ENCODE results near the gene CDH2. TPM values are rescaled to one million over a fixed set of nuclear protein-coding genes. Genes with fewer than 3 reads are reported as not detected.

Gene CDH2
- total RNA-seq, 1 experiment from 2014 or later = 36.2 TPM

- Histone ChIP-seq H3K23me2 (ENCODE audit: insufficient read length, low read depth, low read length, poor library complexity, severe bottlenecking) (no peaks in the 10 kb centered on the region), H4K20me1 (ENCODE audit: control insufficient read depth, insufficient read depth, insufficient read length) (no peaks in the 10 kb centered on the region), H2BK5ac (ENCODE audit: insufficient read length, low read length) (no peak overlapping the region), H4K8ac (replicated peaks; ENCODE audit: insufficient read length, low read depth, low read length) (no peak overlapping the region), H3K27me3 (ENCODE audit: insufficient read depth, low read length) (no peaks in the 10 kb centered on the region), H3K79me2 (ENCODE audit: insufficient read depth, low read length) (no peaks in the 10 kb centered on the region; the same call in 1 of the 2 replicates), H3K27ac (ENCODE audit: insufficient read length, low read depth, low read length) (no peak overlapping the region), H4K5ac (ENCODE audit: insufficient read length, low read depth, low read length) (no peak overlapping the region), H3K23ac (ENCODE audit: insufficient read length, low read depth, low read length) (no peak overlapping the region), H4K91ac (ENCODE audit: insufficient read length, low read depth, low read length) (no peak overlapping the region), H2AFZ (ENCODE audit: low read length) (no peak overlapping the region), H2BK120ac (ENCODE audit: low read depth, low read length, poor library complexity, severe bottlenecking) (no peak overlapping the region), H3K79me1 (ENCODE audit: insufficient read depth, low read depth, low read length, poor library complexity, severe bottlenecking) (no peaks in the 10 kb centered on the region), H3K18ac (ENCODE audit: insufficient read length, low read depth, low read length) (no peak overlapping the region), H3K4me1 (ENCODE audit: insufficient read depth, low read length) (peaks cover 4% of the 10 kb centered on the region; the same call in 1 of the 2 replicates), H2BK12ac (ENCODE audit: insufficient read length, low read depth, low read length) (no peak overlapping the region), H2BK15ac (ENCODE audit: low read depth, low read length) (no peak overlapping the region), H3K4ac (ENCODE audit: low read depth, low read length) (no peak overlapping the region), H2BK20ac (ENCODE audit: low read depth, low read length, poor library complexity, severe bottlenecking) (no peak overlapping the region), H3K4me2 (ENCODE audit: insufficient read depth, insufficient read length, low read length) (no peak overlapping the region), H3T11ph (ENCODE audit: low read length) (no peak overlapping the region), H3K14ac (ENCODE audit: insufficient read depth, low read length) (no peak overlapping the region), H3K9ac (ENCODE audit: extremely low read depth, insufficient read length, low read length) (no peak overlapping the region), H2AK5ac (ENCODE audit: insufficient read length, low read length) (no peak overlapping the region), H3K56ac (ENCODE audit: insufficient read length, low read depth, low read length) (no peak overlapping the region), H3K9me3 (ENCODE audit: control insufficient read depth, low read depth, low read length) (no peaks in the 10 kb centered on the region)
- Mint-ChIP-seq H3K9me3 (no peaks in the 10 kb centered on the region), H3K4me3 (no peak overlapping the region), H3K36me3 (ENCODE audit: insufficient read depth in 1 of 3, low read depth in 3 of 3) (no peaks in the 10 kb centered on the region), H3K27me3 (ENCODE audit: low read depth) (no peaks in the 10 kb centered on the region), H3K27ac (peak overlapping the region in 1 of 3 experiments; percentile 75; a peak in 2 of 7 replicates), H3K4me1 (peaks cover 37 to 42% of the 10 kb centered on the region in 2 experiments)
- TF ChIP-seq CTCF (conservative IDR thresholded peaks at IDR 0.05) = no peak
- no peak for DNase-seq
- WGBS (ENCODE audit: extremely low coverage, insufficient read length, low lambda C conversion rate) = no CpG with 5 or more reads among the region's 5 CpGs
Observed at GRCh38 chr18:28039078-28039477, 137.9 kb downstream of the CDH2 start.
